Muscle of arm (tissue), 12 donors: ENCODE results near the gene ZRANB3. TPM values are rescaled to one million over a fixed set of nuclear protein-coding genes. Genes with fewer than 3 reads are reported as not detected.

Source experiments
- polyA plus RNA-seq, 12 donors: library from polyadenylated mRNA; unstranded; fragments of 120-200 nt; gene quantifications; one replicate each; pipeline ENCODE4 v1.2.1, GENCODE V29; 2013; ENCODE audit not compliant: insufficient read length in 12 of 12

Gene ZRANB3
- polyA plus RNA-seq, 12 donors = 4.5 to 9.6 (median 7.3) TPM; not detected in 1

Other genes starting within 250 kb of the ZRANB3 start
- gene R3HDM1, start 266 bp upstream of the ZRANB3 start, polyA plus RNA-seq = 10 to 100 TPM in 11 of 12 donors, not detected in 1; 17.0 to 45.7 (median 27.2) TPM
- 100 to 1,000 TPM in 4 of 12 donors, 10 to 100 TPM in 8; 68.0 to 113 (median 88.7) TPM for gene UBXN4, start 210.6 kb upstream of the ZRANB3 start, polyA plus RNA-seq